H1 (cell line): ENCODE data around the gene PCDHAC2. TPM values are rescaled to one million over a fixed set of nuclear protein-coding genes. Genes with fewer than 3 reads are reported as not detected.

Experiments
- CTCF ChIA-PET: fragments of 300-600 bp; sonication (Branson Sonifier 250); formaldehyde crosslinking; loops from one replicate; lab custom pipeline; 2021; ENCODE audit not compliant: partially characterized antibody; lab: Charles Lee
- POLR2A ChIA-PET: fragments of 300-600 bp; sonication (Branson Sonifier 250); formaldehyde crosslinking; loops from one replicate; lab custom pipeline; 2021; ENCODE audit warnings: inconsistent platforms; ENCODE audit not compliant: partially characterized antibody; lab: Charles Lee
- DNase-seq, 2 experiments: peaks; one replicate each; pipeline versions ENCODE4 v3.0.0 to v3.0.0-alpha.2; 2010 to 2022; ENCODE audit warnings: low spot score in 2 of 2, low read depth in 1 of 2, mixed read lengths in 1 of 2
- FAIRE-seq: peaks from 2 replicates; lab custom pipeline; 2011; peaks lifted over from hg19 to GRCh38; lab: Jason Lieb, UNC
- H2AFZ ChIP-seq: 2 replicates; pipeline ENCODE4 v1.8.1; 2012; ENCODE audit warnings: low read length, inconsistent platforms
- H2AK5ac ChIP-seq: 2 replicates; pipeline ENCODE4 v1.6.1; 2013; ENCODE audit warnings: low read depth, low read length
- H2BK120ac ChIP-seq: replicated peaks from 2 replicates; pipeline ENCODE3; 2013; ENCODE audit warnings: low read depth, low read length, inconsistent platforms
- H2BK12ac ChIP-seq: 2 replicates; pipeline ENCODE4 v1.6.1; 2013; ENCODE audit warnings: low read depth, low read length
- H2BK15ac ChIP-seq: 2 replicates; pipeline ENCODE4 v1.6.1; 2013; ENCODE audit warnings: low read length
- H2BK20ac ChIP-seq: 2 replicates; pipeline ENCODE4 v1.6.1; 2013; ENCODE audit warnings: low read length
- H2BK5ac ChIP-seq: 2 replicates; pipeline ENCODE4 v1.6.1; 2013; ENCODE audit warnings: low read depth, low read length
- H3K14ac ChIP-seq: 2 replicates; pipeline ENCODE4 v1.6.1; 2013; ENCODE audit warnings: inconsistent platforms; ENCODE audit not compliant: insufficient read length
- H3K18ac ChIP-seq: 2 replicates; pipeline ENCODE4 v1.6.1; 2013; ENCODE audit warnings: low read length; ENCODE audit errors: extremely low read depth
- H3K23ac ChIP-seq: 2 replicates; pipeline ENCODE4 v1.6.1; 2013; ENCODE audit warnings: inconsistent platforms; ENCODE audit not compliant: insufficient read length
- H3K23me2 ChIP-seq: 2 replicates; pipeline ENCODE4 v1.6.1; 2013; ENCODE audit warnings: low read depth, low read length
- H3K27ac ChIP-seq: 2 replicates; pipeline ENCODE4 v1.6.1; 2011; ENCODE audit warnings: low read depth, low read length, inconsistent platforms
- H3K27me3 ChIP-seq, 4 experiments: replicated peaks in 1 of 4; 1 replicate in 1 of 4; 2 replicates in 3 of 4; pipeline versions ENCODE4 v1.6.1 to v1.8.1; 2011 to 2013; ENCODE audit warnings: low read length in 3 of 4, mild to moderate bottlenecking in 3 of 4, inconsistent platforms in 2 of 4, mixed read lengths in 2 of 4, moderate library complexity in 1 of 4; ENCODE audit not compliant: control insufficient read depth in 3 of 4, insufficient read depth in 3 of 4; ENCODE audit errors: extremely low read depth in 1 of 4
- H3K36me3 ChIP-seq, 4 experiments: 2 replicates each; pipeline versions ENCODE4 v1.6.1 to v1.8.1; 2011 to 2013; ENCODE audit warnings: mild to moderate bottlenecking in 4 of 4, low read length in 3 of 4, moderate library complexity in 2 of 4, control low read depth in 1 of 4, inconsistent platforms in 1 of 4; ENCODE audit not compliant: insufficient read depth in 4 of 4, control insufficient read depth in 2 of 4
- H3K4ac ChIP-seq: replicated peaks from 2 replicates; pipeline ENCODE3; 2013; ENCODE audit warnings: low read length, low read depth, mixed read lengths, inconsistent platforms; ENCODE audit not compliant: insufficient read length
- H3K4me1 ChIP-seq, 4 experiments: replicated peaks in 1 of 4; 1 replicate in 1 of 4; 2 replicates in 3 of 4; pipeline versions ENCODE4 v1.6.1 to v1.8.1; 2011 to 2013; ENCODE audit warnings: low read length in 3 of 4, inconsistent platforms in 2 of 4, mixed read lengths in 1 of 4; ENCODE audit not compliant: insufficient read depth in 4 of 4, control insufficient read depth in 3 of 4
- H3K4me2 ChIP-seq, 2 experiments: 2 replicates each; pipeline versions ENCODE4 v1.6.1 to v1.8.1; 2011 to 2013; ENCODE audit warnings: low read depth in 2 of 2, low read length in 2 of 2, control low read depth in 1 of 2, inconsistent platforms in 1 of 2, mild to moderate bottlenecking in 1 of 2; ENCODE audit not compliant: insufficient read depth in 1 of 2
- H3K4me3 ChIP-seq, 4 experiments: fragments of 200-600, 300-600 bp in 1 of 4; sonication (generic), shearing (Covaris generic), sonication (Bioruptor Twin) in 1 of 4; 2 replicates each; pipeline versions ENCODE4 v1.5.1 to v1.8.1; 2011 to 2016; ENCODE audit warnings: low read length in 4 of 4, low read depth in 3 of 4, control low read depth in 2 of 4, inconsistent platforms in 2 of 4, mild to moderate bottlenecking in 2 of 4, mixed read lengths in 1 of 4, moderate library complexity in 1 of 4; ENCODE audit not compliant: insufficient read depth in 2 of 4; ENCODE audit errors: extremely low read depth in 1 of 4
- H3K56ac ChIP-seq: replicated peaks from 2 replicates; pipeline ENCODE3; 2013; ENCODE audit warnings: low read depth, mild to moderate bottlenecking, mixed read lengths, low read length, inconsistent platforms; ENCODE audit not compliant: insufficient read length
- H3K79me1 ChIP-seq: 2 replicates; pipeline ENCODE4 v1.6.1; 2013; ENCODE audit warnings: low read depth, low read length, control low read depth
- H3K79me2 ChIP-seq, 2 experiments: 2 replicates each; pipeline versions ENCODE4 v1.6.1 to v1.8.1; 2012 to 2013; ENCODE audit warnings: low read length in 2 of 2, mild to moderate bottlenecking in 2 of 2, inconsistent platforms in 1 of 2; ENCODE audit not compliant: insufficient read depth in 2 of 2, control insufficient read depth in 1 of 2
- H3K9ac ChIP-seq, 4 experiments: replicated peaks in 1 of 4; 1 replicate in 1 of 4; 2 replicates in 3 of 4; pipeline versions ENCODE4 v1.6.1 to v1.8.1; 2011 to 2013; ENCODE audit warnings: low read depth in 3 of 4, low read length in 3 of 4, control low read depth in 2 of 4, mild to moderate bottlenecking in 2 of 4, moderate library complexity in 2 of 4, inconsistent platforms in 1 of 4; ENCODE audit errors: extremely low read depth in 1 of 4
- H3K9me3 ChIP-seq, 2 experiments: 2 replicates each; pipeline versions ENCODE4 v1.6.1 to v1.8.1; 2012 to 2013; ENCODE audit warnings: mild to moderate bottlenecking in 2 of 2, moderate library complexity in 2 of 2, control low read depth in 1 of 2, inconsistent platforms in 1 of 2, low read depth in 1 of 2, low read length in 1 of 2, mixed read lengths in 1 of 2; ENCODE audit not compliant: insufficient read depth in 2 of 2
- H4K20me1 ChIP-seq, 2 experiments: replicated peaks in 1 of 2; 2 replicates each; pipeline versions ENCODE3 to v1.8.1; 2011 to 2013; ENCODE audit warnings: inconsistent platforms in 2 of 2, low read length in 2 of 2, mild to moderate bottlenecking in 1 of 2; ENCODE audit not compliant: insufficient read depth in 2 of 2, control insufficient read depth in 1 of 2
- H4K5ac ChIP-seq: 2 replicates; pipeline ENCODE4 v1.6.1; 2013; ENCODE audit warnings: low read length, low read depth, mixed read lengths, inconsistent platforms; ENCODE audit not compliant: insufficient read length
- H4K8ac ChIP-seq: 2 replicates; pipeline ENCODE4 v1.8.0; 2013; ENCODE audit warnings: mild to moderate bottlenecking, moderate library complexity, low read length, inconsistent platforms; ENCODE audit not compliant: insufficient read depth; ENCODE audit errors: extremely low read depth
- H4K91ac ChIP-seq: replicated peaks from 2 replicates; pipeline ENCODE3; 2013; ENCODE audit warnings: low read length, mixed read lengths, inconsistent platforms; ENCODE audit not compliant: insufficient read length
- CEBPB ChIP-seq: IDR thresholded peaks from 2 replicates; pipeline ENCODE4 v1.6.1; 2012; ENCODE audit warnings: low read depth, low read length
- EP300 ChIP-seq, 2 experiments: IDR thresholded peaks; 1 replicate in 1 of 2; 2 replicates in 1 of 2; pipeline ENCODE4 v1.6.1; 2011 to 2012; ENCODE audit warnings: low read depth in 2 of 2, low read length in 2 of 2, mild to moderate bottlenecking in 2 of 2, borderline replicate concordance in 1 of 2, inconsistent platforms in 1 of 2, moderate library complexity in 1 of 2
- GABPA ChIP-seq: IDR thresholded peaks from 2 replicates; pipeline ENCODE4 v1.6.1; 2011; ENCODE audit warnings: mild to moderate bottlenecking, low read length, moderate library complexity, borderline replicate concordance; ENCODE audit not compliant: insufficient read depth
- WGBS, 2 experiments: shearing (Covaris generic) in 1 of 2; methylation state at CpG; one replicate each; pipeline versions ENCODE4 v1.1.6 to v1.1.7; 2013 to 2015; ENCODE audit warnings: low lambda C conversion rate in 2 of 2, mixed read lengths in 2 of 2, inconsistent platforms in 1 of 2, low coverage in 1 of 2, missing lambda C conversion rate in 1 of 2; ENCODE audit not compliant: insufficient replicate concordance in 2 of 2, insufficient coverage in 1 of 2, insufficient read length in 1 of 2; ENCODE audit errors: extremely low coverage in 1 of 2, missing lambda C conversion rate in 1 of 2; 5-methylcytosine and 5-hydroxymethylcytosine counted together
- polyA plus RNA-seq, 7 experiments: library from polyadenylated mRNA; depleted of rRNA in 3 of 7; stranded (reverse) in 5 of 7; unstranded in 2 of 7; fragments of >200 nt in 5 of 7; fragments of 200-250 nt in 2 of 7; gene quantifications; 1 replicate in 5 of 7; 2 replicates in 1 of 7; 4 replicates in 1 of 7; pipeline versions ENCODE4 v1.2.1 to v1.2.3, GENCODE V29; 2011 to 2013; ENCODE audit warnings: missing spikeins in 2 of 7, mixed read lengths in 2 of 7
- total RNA-seq: library from RNA; stranded (reverse); fragmentation: NEBNext Ultra II Directional; extraction: Animal tissue kit (Norgen Biotek cat#: 25700); gene quantifications from 2 replicates; pipeline ENCODE4 v1.2.1, GENCODE V29; 2021
- TF ChIP-seq, protein P1 (sequence below), 3 experiments: IDR thresholded peaks; 1 replicate in 2 of 3; 2 replicates in 1 of 3; pipeline versions ENCODE4 v1.5.1 to v1.6.1; 2011; ENCODE audit warnings: low read length in 3 of 3, mild to moderate bottlenecking in 3 of 3, inconsistent platforms in 2 of 3, low read depth in 1 of 3, moderate library complexity in 1 of 3; ENCODE audit not compliant: insufficient read depth in 1 of 3; ENCODE audit errors: control extremely low read depth in 1 of 3

The PCDHAC2 gene
- total and polyA plus RNA-seq, 2 of the 8 experiments (the other 6 are each of a cell fraction or from before 2014, with no cell fraction given), result 3.7 to 5.0 TPM

DNA sequence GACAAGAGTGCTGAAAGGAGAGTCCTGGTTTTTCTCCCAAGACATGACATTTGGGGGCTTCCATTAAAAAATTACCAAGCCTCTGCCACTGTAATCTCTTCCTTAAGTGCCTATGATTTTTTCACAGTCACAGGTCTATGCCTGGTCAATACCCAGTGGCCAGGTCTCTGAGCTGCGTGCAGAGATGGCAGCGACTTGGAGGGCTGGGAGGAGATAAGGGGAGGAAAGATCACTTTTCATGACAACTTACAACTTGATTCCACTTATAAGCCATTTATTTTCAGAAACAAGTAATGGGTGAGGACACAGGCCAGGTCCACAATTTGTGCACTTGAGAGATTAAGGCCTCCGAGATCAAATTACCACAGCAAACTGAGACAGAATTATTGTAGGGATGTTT, 1.9 kb upstream of the PCDHAC2 start:
- H3K23me2 ChIP-seq, result peaks cover 15% of the 10 kb centered on the region
- H2BK20ac ChIP-seq, result no peak overlapping the region
- no peaks in the 10 kb centered on the region for H3K9me3 ChIP-seq
- TF ChIP-seq GABPA (no peak), EP300 (IDR thresholded peaks at IDR 0.05; ENCODE audit: borderline replicate concordance in 1 of 2, low read depth in 2 of 2, low read length in 2 of 2) (no peak), CEBPB (no peak)
- TF ChIP-seq, protein P1, sequence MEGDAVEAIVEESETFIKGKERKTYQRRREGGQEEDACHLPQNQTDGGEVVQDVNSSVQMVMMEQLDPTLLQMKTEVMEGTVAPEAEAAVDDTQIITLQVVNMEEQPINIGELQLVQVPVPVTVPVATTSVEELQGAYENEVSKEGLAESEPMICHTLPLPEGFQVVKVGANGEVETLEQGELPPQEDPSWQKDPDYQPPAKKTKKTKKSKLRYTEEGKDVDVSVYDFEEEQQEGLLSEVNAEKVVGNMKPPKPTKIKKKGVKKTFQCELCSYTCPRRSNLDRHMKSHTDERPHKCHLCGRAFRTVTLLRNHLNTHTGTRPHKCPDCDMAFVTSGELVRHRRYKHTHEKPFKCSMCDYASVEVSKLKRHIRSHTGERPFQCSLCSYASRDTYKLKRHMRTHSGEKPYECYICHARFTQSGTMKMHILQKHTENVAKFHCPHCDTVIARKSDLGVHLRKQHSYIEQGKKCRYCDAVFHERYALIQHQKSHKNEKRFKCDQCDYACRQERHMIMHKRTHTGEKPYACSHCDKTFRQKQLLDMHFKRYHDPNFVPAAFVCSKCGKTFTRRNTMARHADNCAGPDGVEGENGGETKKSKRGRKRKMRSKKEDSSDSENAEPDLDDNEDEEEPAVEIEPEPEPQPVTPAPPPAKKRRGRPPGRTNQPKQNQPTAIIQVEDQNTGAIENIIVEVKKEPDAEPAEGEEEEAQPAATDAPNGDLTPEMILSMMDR (IDR thresholded peaks at IDR 0.05; ENCODE audit: control extremely low read depth in 1 of 3, insufficient read depth in 1 of 3, low read depth in 1 of 3, low read length in 3 of 3), result no peak
- ChIA-PET POLR2A (interaction anchor here (0.9 to 13.7 kb wide), 4 partner anchors 12 to 75 kb away, joined by 3 to 123 read pairs (median 13); no protein-coding TSS in a partner anchor), CTCF (interaction anchor here (0.8 to 5.7 kb wide), 7 partner anchors 22 to 157 kb away, joined by 3 to 56 read pairs (median 4); partner anchors contain the start of genes PCDHA10, PCDHA11, PCDHA12 and PCDHA4)
- peaks cover 9 to 14% of the 10 kb centered on the region in 2 experiments for H4K20me1 ChIP-seq
- no peak overlapping the region for H3K56ac ChIP-seq
- H3K4ac ChIP-seq, result no peak overlapping the region
- H3K36me3 ChIP-seq, result no peaks in the 10 kb centered on the region
- no peaks in the 10 kb centered on the region for H3K79me1 ChIP-seq
- no peak overlapping the region for H2BK120ac ChIP-seq
- H2AFZ ChIP-seq, result no peak overlapping the region
- DNase-seq (no peak), FAIRE-seq (no peak)
- H4K91ac ChIP-seq, result no peak overlapping the region
- H2BK12ac ChIP-seq, result no peak overlapping the region
- no peak overlapping the region for H2BK5ac ChIP-seq
- H2AK5ac ChIP-seq, result no peak overlapping the region
- peaks cover 2 to 27% (median 20%) of the 10 kb centered on the region in 4 experiments for H3K27me3 ChIP-seq
- no peak overlapping the region for H3K4me3 ChIP-seq
- H3K4me1 ChIP-seq, result peaks cover 2 to 15% (median 7%) of the 10 kb centered on the region in 4 experiments; a peak in 5 of 7 replicates
- no peak overlapping the region for H3K18ac ChIP-seq
- H2BK15ac ChIP-seq, result no peak overlapping the region
- no peak overlapping the region for H3K14ac ChIP-seq
- peak overlapping the region in 1 of 2 experiments; percentile 13; a peak in 1 of 4 replicates for H3K4me2 ChIP-seq
- no peak overlapping the region for H4K8ac ChIP-seq
- no peak overlapping the region for H4K5ac ChIP-seq
- no peak overlapping the region for H3K23ac ChIP-seq
- peaks cover 0 to 3% of the 10 kb centered on the region in 2 experiments; a peak in 1 of 4 replicates for H3K79me2 ChIP-seq
- 75% methylated on average over 3 of the region's 3 CpGs; no CpG with 5 or more reads in 1 of the 2 experiments for WGBS, 2 experiments
- no peak overlapping the region for H3K9ac ChIP-seq
- no peak overlapping the region for H3K27ac ChIP-seq
